NB4 (cell line): ENCODE measurements around the gene SULF2.

Source experiments
- MYC ChIP-seq: IDR thresholded peaks from 2 replicates; pipeline ENCODE4 v1.6.1; 2011; ENCODE audit warnings: low read depth, low read length
- POLR2A ChIP-seq: IDR thresholded peaks from 2 replicates; pipeline ENCODE4 v1.6.1; 2011; ENCODE audit warnings: mild to moderate bottlenecking; ENCODE audit not compliant: insufficient read length; ENCODE audit errors: extremely low read depth
- TF ChIP-seq, protein P1 (sequence below): IDR thresholded peaks from one replicate; pipeline ENCODE4 v1.5.1; 2012; ENCODE audit warnings: low read depth, low read length
- TF ChIP-seq, protein P2 (sequence below): IDR thresholded peaks from 2 replicates; pipeline ENCODE4 v1.6.1; 2011; ENCODE audit warnings: low read depth, low read length

DNA sequence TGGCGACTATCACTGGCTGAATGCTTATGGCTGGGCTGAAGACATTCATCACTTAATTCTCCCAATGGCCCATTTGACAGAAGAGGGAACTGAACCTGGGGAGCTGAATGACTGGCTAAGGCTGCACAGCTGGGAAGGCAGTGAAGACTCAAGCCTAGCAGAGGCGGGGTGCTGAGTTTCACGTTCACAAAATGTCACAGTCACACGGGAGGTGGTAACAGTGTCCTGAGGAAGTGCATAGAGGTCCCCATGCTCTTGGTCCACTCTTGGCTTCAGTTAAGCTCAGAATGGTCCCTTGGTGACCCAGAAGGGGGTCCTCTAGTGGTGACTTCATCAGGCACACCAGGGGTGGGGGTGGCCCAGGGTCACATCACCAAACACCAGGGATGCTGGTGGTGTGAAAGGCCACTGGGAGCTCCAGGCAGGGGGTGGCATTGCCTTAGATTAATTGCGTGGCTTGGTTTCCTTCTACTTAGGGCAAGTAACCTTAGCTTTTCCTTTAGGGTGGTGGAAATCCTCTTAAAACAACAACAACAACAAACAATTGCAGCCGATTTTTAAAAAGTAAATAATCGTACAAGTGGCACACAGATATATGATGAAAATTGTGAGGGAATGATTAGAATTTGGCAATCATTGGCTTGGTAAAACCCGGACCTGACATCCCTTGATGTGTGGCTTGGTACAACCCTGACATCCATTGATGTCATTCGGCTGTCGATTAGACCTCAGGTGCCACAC lies 45.0 kb downstream of the SULF2 start:
- TF ChIP-seq POLR2A (no peak), MYC (no peak)
- TF ChIP-seq, protein P1, sequence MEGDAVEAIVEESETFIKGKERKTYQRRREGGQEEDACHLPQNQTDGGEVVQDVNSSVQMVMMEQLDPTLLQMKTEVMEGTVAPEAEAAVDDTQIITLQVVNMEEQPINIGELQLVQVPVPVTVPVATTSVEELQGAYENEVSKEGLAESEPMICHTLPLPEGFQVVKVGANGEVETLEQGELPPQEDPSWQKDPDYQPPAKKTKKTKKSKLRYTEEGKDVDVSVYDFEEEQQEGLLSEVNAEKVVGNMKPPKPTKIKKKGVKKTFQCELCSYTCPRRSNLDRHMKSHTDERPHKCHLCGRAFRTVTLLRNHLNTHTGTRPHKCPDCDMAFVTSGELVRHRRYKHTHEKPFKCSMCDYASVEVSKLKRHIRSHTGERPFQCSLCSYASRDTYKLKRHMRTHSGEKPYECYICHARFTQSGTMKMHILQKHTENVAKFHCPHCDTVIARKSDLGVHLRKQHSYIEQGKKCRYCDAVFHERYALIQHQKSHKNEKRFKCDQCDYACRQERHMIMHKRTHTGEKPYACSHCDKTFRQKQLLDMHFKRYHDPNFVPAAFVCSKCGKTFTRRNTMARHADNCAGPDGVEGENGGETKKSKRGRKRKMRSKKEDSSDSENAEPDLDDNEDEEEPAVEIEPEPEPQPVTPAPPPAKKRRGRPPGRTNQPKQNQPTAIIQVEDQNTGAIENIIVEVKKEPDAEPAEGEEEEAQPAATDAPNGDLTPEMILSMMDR = no peak
- TF ChIP-seq, protein P2, sequence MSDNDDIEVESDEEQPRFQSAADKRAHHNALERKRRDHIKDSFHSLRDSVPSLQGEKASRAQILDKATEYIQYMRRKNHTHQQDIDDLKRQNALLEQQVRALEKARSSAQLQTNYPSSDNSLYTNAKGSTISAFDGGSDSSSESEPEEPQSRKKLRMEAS = no peak
